Loucy (cell line): ENCODE results near the gene OLA1.

ENCODE experiments used
- H2AFZ ChIP-seq: fragments of 200-600 bp; sonication (generic); 2 replicates; pipeline ENCODE4 v1.6.0; 2016; ENCODE audit warnings: antibody characterized with exemption, mild to moderate bottlenecking, low read length, moderate library complexity
- H3F3A ChIP-seq: fragments of 200-600 bp; 2 replicates; pipeline ENCODE4 v1.6.0; 2016; ENCODE audit warnings: antibody characterized with exemption, low read depth, mild to moderate bottlenecking
- H3K27me3 ChIP-seq: fragments of 200-600 bp; sonication (generic); 2 replicates; pipeline ENCODE4 v1.6.1; 2014; ENCODE audit warnings: low read length, mild to moderate bottlenecking; ENCODE audit not compliant: insufficient read depth, poor library complexity, severe bottlenecking
- H3K36me3 ChIP-seq: fragments of 200-600 bp; sonication (generic); 2 replicates; pipeline ENCODE4 v1.6.1; 2016; ENCODE audit warnings: low read length; ENCODE audit not compliant: insufficient read depth
- H3K4me1 ChIP-seq: fragments of 200-600 bp; sonication (generic); 2 replicates; pipeline ENCODE4 v1.5.1; 2014; ENCODE audit warnings: low read length, mild to moderate bottlenecking; ENCODE audit not compliant: insufficient read depth, poor library complexity, severe bottlenecking
- H3K4me2 ChIP-seq: fragments of 200-600 bp; sonication (generic); 2 replicates; pipeline ENCODE4 v1.6.0; 2014; ENCODE audit warnings: antibody characterized with exemption, low read length, low read depth, mild to moderate bottlenecking; ENCODE audit not compliant: poor library complexity, severe bottlenecking
- H3K4me3 ChIP-seq: fragments of 200-600 bp; sonication (generic); 2 replicates; pipeline ENCODE4 v1.5.1; 2014; ENCODE audit warnings: low read length, mild to moderate bottlenecking, mixed read lengths; ENCODE audit not compliant: poor library complexity, severe bottlenecking
- H3K79me2 ChIP-seq: fragments of 200-600 bp; sonication (generic); 2 replicates; pipeline ENCODE4 v1.6.1; 2014; ENCODE audit warnings: low read length; ENCODE audit not compliant: insufficient read depth
- H3K9ac ChIP-seq: fragments of 200-600 bp; sonication (generic); 2 replicates; pipeline ENCODE4 v1.6.0; 2014; ENCODE audit warnings: mild to moderate bottlenecking, low read depth, low read length, moderate library complexity; ENCODE audit not compliant: poor library complexity, severe bottlenecking
- H3K9me2 ChIP-seq: fragments of 200-600 bp; sonication (generic); replicated peaks from 2 replicates; pipeline ENCODE4 v1.6.1; 2016; ENCODE audit warnings: low read depth, low read length, mixed read lengths
- H3K9me3 ChIP-seq: fragments of 200-600 bp; sonication (generic); 2 replicates; pipeline ENCODE4 v1.6.1; 2014; ENCODE audit warnings: mild to moderate bottlenecking, antibody characterized with exemption, low read length, low read depth; ENCODE audit not compliant: insufficient read depth
- H4K20me1 ChIP-seq: fragments of 200-600 bp; sonication (generic); 2 replicates; pipeline ENCODE4 v1.6.0; 2014; ENCODE audit warnings: antibody characterized with exemption, low read length, mild to moderate bottlenecking; ENCODE audit not compliant: insufficient read depth, poor library complexity, severe bottlenecking
- EZH2phosphoT487 ChIP-seq: fragments of 200-600 bp; IDR thresholded peaks from 2 replicates; pipeline ENCODE4 v1.6.1; 2018; ENCODE audit warnings: antibody characterized with exemption, mild to moderate bottlenecking, moderate library complexity, borderline replicate concordance
- TF ChIP-seq, protein P1 (sequence below): fragments of 200-600 bp; sonication (generic); conservative IDR thresholded peaks from 2 replicates; pipeline ENCODE4 v1.5.1; 2014; ENCODE audit warnings: mild to moderate bottlenecking, antibody characterized with exemption, low read length

OLA1 gene

DNA sequence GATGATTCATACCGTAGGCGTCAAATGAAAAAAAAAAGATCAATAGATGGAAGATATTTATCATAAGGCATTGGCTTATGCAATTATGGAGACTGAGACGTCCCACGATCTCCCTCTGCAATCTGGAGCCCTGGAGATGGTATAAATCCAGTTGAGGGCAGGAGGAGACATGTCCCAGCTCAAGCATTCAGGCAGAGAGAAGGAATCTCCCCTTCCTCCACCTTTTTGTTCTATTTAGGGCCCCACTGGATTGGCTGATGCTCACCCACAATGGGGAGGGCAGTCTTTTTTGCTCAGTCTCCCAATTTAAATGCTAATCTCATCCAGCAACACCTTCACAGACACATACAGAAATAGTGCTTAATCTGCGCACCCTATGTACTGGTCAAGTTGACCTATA is 18.0 kb upstream of the OLA1 start:
- Histone ChIP-seq H3K9me2 (no peaks in the 10 kb centered on the region), H3F3A (no peaks in the 10 kb centered on the region), H3K36me3 (no peaks in the 10 kb centered on the region), H3K4me3 (no peak overlapping the region), H3K79me2 (no peaks in the 10 kb centered on the region), H3K9me3 (no peaks in the 10 kb centered on the region), H3K4me1 (no peaks in the 10 kb centered on the region), H2AFZ (no peak overlapping the region), H3K27me3 (no peaks in the 10 kb centered on the region), H3K9ac (no peak overlapping the region), H3K4me2 (no peak overlapping the region), H4K20me1 (no peaks in the 10 kb centered on the region)
- TF ChIP-seq, protein P1, sequence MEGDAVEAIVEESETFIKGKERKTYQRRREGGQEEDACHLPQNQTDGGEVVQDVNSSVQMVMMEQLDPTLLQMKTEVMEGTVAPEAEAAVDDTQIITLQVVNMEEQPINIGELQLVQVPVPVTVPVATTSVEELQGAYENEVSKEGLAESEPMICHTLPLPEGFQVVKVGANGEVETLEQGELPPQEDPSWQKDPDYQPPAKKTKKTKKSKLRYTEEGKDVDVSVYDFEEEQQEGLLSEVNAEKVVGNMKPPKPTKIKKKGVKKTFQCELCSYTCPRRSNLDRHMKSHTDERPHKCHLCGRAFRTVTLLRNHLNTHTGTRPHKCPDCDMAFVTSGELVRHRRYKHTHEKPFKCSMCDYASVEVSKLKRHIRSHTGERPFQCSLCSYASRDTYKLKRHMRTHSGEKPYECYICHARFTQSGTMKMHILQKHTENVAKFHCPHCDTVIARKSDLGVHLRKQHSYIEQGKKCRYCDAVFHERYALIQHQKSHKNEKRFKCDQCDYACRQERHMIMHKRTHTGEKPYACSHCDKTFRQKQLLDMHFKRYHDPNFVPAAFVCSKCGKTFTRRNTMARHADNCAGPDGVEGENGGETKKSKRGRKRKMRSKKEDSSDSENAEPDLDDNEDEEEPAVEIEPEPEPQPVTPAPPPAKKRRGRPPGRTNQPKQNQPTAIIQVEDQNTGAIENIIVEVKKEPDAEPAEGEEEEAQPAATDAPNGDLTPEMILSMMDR, result no peak
- TF ChIP-seq EZH2phosphoT487, result no peak

- Histone ChIP-seq H3K9me2 (no peaks in the 10 kb centered on the region), H3K79me2 (no peaks in the 10 kb centered on the region), H3K4me1 (no peaks in the 10 kb centered on the region), H3K4me3 (no peak overlapping the region), H4K20me1 (no peaks in the 10 kb centered on the region), H3K36me3 (no peaks in the 10 kb centered on the region), H3K4me2 (no peak overlapping the region), H2AFZ (no peak overlapping the region), H3K27me3 (no peaks in the 10 kb centered on the region), H3K9me3 (no peaks in the 10 kb centered on the region), H3K9ac (no peak overlapping the region), H3F3A (no peaks in the 10 kb centered on the region)
- TF ChIP-seq, protein P1, result no peak
- TF ChIP-seq EZH2phosphoT487, result no peak
Observed at GRCh38 chr2:174263997-174264396, 15.7 kb upstream of the OLA1 start.

DNA sequence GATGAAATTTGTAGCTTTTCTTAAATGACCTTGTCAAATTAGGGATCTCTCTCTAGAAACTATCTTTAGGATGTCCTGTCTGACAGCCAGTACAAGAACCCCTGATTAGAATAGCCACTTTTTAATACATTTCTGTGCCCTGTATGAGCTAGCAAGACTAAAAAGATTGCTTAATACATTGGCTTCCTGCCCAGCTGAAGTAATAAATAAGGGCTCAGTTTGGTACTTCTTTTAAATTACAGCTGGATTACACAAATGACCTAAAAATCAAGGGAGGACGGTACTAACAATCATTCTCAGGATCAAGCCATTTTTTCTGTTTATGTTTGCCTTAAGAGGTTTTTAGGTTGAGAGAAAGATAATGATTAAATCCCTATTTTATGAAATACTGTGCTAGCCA is 11.6 kb upstream of the OLA1 start:
- Histone ChIP-seq H3K9me2 (no peaks in the 10 kb centered on the region), H2AFZ (no peak overlapping the region), H3K27me3 (no peaks in the 10 kb centered on the region), H3K36me3 (no peaks in the 10 kb centered on the region), H3K4me1 (no peaks in the 10 kb centered on the region), H3K79me2 (no peaks in the 10 kb centered on the region), H3K9me3 (no peaks in the 10 kb centered on the region), H3F3A (no peaks in the 10 kb centered on the region), H3K4me3 (no peak overlapping the region), H3K9ac (no peak overlapping the region), H3K4me2 (no peak overlapping the region), H4K20me1 (no peaks in the 10 kb centered on the region)
- TF ChIP-seq EZH2phosphoT487, result no peak
- TF ChIP-seq, protein P1, result no peak
